Amygdala (tissue), 56 donors: ENCODE measurements around the gene TRABD2B.
A peak's percentile ranks its signal among the peaks of the same experiment; 100 is the strongest.

Source experiments
- DNase-seq, 56 donors: peaks; one replicate each; lab custom pipeline; 2025; lab: John Stamatoyannopoulos, UW

Gene TRABD2B

GRCh38 chr1:47784497-47784822 lies 212.7 kb downstream of the TRABD2B start:
- DNase-seq, result no peak

DNA sequence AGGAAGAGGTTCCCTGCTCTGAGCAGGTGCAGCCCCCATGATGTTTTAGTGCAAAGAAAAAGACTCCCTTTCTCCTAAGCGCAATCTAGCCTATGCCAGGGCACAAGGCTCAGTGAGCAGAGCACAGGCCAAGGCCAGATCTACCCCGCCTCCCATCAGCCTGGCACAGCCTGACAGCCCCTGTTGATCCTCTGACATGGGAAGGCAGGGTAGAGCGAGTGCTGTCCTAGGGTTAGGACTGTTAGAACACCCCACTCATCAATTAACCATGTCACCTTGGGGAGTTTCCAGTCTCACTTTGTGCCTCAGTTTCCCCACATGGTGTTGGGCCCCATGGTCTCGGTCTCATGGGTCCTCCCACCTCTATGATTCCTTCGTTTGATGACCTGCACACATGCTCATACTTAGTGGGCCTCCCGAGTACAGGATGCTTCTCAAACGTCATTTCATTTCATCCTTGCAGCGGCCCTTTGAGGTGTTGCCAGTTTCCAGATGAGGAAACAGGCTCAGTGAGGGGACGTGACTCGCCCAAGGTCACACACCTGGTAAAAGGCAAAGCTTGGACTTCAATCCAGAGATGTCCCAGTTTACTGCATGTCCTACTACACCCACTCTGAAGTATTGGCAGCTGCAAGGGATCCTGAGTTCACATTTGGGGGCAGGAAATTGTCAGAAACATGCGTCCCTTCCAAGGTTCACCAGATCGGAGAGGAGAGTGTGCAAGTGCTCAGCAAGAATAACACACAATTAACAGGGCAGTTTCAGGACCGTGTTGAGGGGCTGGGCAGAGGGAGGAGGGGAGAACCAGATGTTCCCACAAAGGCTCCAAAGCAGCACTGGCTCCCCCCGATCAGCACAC lies 213.3 kb downstream of the TRABD2B start:
- DNase-seq, result no peak

DNA sequence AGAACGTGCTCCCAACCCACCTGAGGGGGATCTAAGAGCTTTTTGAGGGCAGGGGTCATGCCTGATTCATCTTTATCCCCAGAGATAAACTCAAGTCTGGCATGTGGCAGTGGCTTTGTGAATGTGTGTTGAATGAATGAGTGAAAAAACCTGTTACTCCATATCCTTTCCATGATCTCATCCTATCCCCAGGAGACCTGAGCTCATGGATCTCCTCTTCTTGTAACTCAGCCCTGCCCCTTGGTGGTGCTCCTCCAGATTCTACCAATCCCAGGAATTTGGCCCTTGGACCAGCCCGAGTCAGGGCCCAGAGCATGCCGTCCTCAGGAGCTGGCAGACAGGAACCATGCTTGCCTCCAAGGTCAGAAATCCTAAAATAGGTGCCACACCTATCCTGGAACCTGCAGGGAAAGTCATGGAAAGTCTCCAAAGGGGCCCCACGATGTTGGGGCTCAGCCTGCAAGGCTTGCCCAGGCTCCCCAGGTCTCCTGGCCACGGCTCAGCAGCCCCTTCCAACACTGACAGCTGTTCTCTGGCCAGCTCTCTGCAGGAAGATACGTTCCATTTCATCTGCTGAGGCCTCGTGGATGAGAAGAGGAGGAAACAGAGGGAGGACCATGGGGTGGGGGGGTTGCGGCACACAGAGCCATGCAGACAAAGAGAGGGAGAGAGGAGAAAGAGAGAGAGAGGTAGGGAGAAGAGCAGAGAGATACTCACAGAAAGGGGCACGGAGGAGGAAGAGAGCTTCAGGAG lies 214.6 kb downstream of the TRABD2B start:
- no peak for DNase-seq

DNA sequence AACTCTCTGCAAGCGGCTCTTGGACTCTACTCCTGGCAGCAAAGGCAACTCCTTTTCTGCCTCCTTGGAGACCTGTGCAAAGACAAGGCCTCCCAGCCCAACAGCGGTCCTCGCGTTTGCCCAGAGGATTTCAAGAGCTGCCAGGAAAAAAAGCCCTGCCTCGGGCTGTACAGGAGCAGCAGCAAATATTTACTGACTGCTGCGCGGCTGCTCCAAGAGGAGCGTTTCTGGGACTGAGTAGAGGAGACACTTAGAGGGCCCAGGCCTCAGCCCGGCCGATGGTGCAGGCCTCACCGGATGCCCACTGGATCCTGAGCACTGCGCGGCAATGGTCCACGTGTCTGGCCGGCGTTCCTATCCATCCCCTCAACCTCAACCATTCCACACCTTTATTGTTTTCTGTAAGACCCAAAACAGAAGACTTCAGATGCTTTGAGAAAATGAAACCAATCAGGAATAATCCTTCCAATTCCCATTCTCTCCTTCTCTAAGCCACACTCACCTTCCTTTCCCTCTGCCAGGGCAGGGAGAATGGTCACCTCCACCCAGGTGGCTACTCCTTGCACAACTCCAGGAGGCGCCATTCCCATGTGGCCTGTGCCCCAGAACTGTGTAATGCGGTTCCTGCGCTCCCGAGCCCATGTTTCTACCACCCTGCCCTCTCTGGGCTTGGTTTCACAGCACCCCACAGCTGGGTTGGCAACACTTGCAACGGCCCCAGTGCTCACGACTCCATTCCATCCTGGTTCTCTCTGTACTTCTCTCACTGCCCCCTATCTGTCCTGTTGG lies 215.8 kb downstream of the TRABD2B start:
- peak in 5 of 56 donors; percentile 7 to 54 (median 16) for DNase-seq

- DNase-seq, result no peak
Observed at GRCh38 chr1:47780469-47780995, 216.7 kb downstream of the TRABD2B start.

GRCh38 chr1:47779613-47780012 lies 217.6 kb downstream of the TRABD2B start:
- DNase-seq, result no peak

DNA sequence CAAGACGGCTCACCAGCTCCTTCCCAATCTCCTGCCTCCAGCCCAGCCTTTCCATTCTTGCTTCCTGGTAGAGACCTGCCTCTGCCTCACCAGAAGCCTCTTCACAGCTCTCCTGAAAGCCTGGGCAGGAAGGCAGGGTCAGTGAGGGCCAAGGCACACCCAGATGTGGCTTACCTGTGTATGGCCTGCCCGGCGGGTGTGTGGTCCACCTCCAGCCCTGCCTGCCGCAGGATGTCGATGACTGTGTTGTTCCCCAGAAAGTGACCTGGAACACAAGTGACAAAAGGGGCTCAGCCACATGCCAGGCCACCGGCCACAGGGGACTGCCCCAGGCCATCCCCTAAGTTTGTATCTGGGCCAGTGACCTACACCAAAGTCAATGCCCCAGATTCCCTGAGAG lies 218.9 kb downstream of the TRABD2B start:
- DNase-seq, result no peak

DNA sequence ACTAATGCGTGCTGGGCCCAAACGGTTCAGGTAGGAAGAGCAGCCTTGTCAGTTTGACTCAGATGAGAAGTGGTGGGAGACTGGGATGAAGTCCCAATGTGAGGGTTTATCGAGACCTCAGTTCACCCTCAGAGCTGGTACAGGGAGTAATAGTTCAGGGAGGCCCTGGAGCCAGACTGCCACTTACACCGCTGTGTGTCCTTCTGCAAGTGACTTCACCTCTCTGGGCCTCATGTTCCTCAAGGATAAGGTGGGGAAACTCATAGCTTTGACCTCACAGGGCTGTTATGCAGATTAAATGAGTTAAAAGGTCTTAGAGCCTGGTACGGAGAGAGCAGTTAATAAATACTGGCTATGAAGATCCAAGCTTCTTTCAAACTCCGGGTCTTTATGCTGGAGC lies 219.9 kb downstream of the TRABD2B start:
- no peak for DNase-seq

- peak in 3 of 56 donors; percentile 13 to 31 (median 16) for DNase-seq
Observed at GRCh38 chr1:47776667-47777131, 220.5 kb downstream of the TRABD2B start.

- no peak for DNase-seq
Observed at GRCh38 chr1:47774986-47775834, 222.0 kb downstream of the TRABD2B start.

GRCh38 chr1:47772960-47773682 lies 224.1 kb downstream of the TRABD2B start:
- DNase-seq, result no peak

GRCh38 chr1:47772281-47772680 lies 224.9 kb downstream of the TRABD2B start:
- no peak for DNase-seq

DNA sequence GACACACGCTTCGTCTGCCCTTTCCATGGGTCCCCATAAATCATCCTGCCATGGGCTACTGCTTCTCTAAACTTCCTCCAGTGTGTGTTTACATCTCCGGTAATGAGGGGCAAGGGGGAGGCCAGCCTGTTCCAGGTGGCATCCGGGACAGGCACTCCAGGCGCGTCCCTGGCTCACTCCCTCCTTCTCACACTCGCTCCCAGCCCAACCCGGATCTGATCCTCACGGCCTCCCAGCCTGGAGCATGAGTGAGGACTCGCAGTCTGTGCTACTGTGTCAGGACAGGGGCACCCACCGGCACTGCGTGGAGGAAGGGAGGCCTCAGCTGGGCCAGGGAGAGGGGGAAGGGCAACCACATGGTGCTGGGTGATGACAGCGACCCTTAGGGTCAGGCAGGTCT lies 225.4 kb downstream of the TRABD2B start:
- DNase-seq, result no peak

GRCh38 chr1:47769983-47770382 lies 227.2 kb downstream of the TRABD2B start:
- no peak for DNase-seq

DNA sequence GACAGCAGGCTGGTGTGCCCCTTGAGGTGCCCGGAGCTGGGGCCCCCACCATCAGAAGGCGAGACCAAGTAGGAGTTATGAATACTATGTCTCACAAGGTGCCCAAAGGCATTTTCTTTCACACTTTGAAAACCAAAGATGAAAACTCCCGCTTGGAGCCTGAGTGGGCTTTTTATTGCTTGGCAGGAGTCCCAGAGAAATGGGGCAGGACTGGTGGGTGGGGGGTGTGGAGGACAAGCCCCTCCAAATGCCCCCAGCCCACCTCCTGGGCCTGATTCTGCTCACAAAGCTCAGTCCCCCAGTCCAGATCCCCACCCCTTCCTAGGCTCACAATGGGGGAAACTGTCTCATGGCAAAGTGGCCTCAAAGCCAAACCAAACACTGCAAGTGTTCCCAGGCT lies 227.9 kb downstream of the TRABD2B start:
- DNase-seq, result no peak

- no peak for DNase-seq
Observed at GRCh38 chr1:47767741-47768100, 229.5 kb downstream of the TRABD2B start.

- no peak for DNase-seq
Observed at GRCh38 chr1:47766832-47767740, 230.1 kb downstream of the TRABD2B start.
